ENCODE data around the gene S100P.

- TF ChIP-seq POLR2A (IDR thresholded peaks at IDR 0.05) (no peak), CTCF (IDR thresholded peaks at IDR 0.05) (no peak)
Measured at GRCh38 chr4:6722891-6723290, 29.2 kb downstream of the S100P start.

All from testis (tissue), 2 donors.